H1 (cell line): ENCODE measurements around the gene GSG1L. TPM values are rescaled to one million over a fixed set of nuclear protein-coding genes. Genes with fewer than 3 reads are reported as not detected.

Source experiments
- BCL11A ChIP-seq, 2 experiments: IDR thresholded peaks; one replicate each; pipeline ENCODE4 v1.6.1; 2011; ENCODE audit warnings: low read depth in 2 of 2, low read length in 2 of 2, mild to moderate bottlenecking in 2 of 2
- CHD2 ChIP-seq: IDR thresholded peaks from 2 replicates; pipeline ENCODE4 v1.6.1; 2012; ENCODE audit warnings: low read length, improper control_type of control experiment
- EGR1 ChIP-seq: IDR thresholded peaks from 2 replicates; pipeline ENCODE4 v1.6.1; 2011; ENCODE audit warnings: low read depth, low read length, borderline replicate concordance
- EZH2 ChIP-seq: fragments of 200-600 bp; sonication (generic); IDR thresholded peaks from 2 replicates; pipeline ENCODE4 v1.7.1; 2012; ENCODE audit warnings: low read depth, mild to moderate bottlenecking, moderate library complexity, low read length, inconsistent platforms; ENCODE audit not compliant: severe bottlenecking
- FOSL1 ChIP-seq: IDR thresholded peaks from 2 replicates; pipeline ENCODE4 v1.6.1; 2011; ENCODE audit warnings: mild to moderate bottlenecking, low read depth, low read length, moderate library complexity; ENCODE audit not compliant: insufficient read depth
- GABPA ChIP-seq: IDR thresholded peaks from 2 replicates; pipeline ENCODE4 v1.6.1; 2011; ENCODE audit warnings: mild to moderate bottlenecking, low read length, moderate library complexity, borderline replicate concordance; ENCODE audit not compliant: insufficient read depth
- JUND ChIP-seq: IDR thresholded peaks from 2 replicates; pipeline ENCODE4 v1.6.1; 2011; ENCODE audit warnings: mild to moderate bottlenecking, improper control_type of control experiment, low read length
- RBBP5 ChIP-seq: IDR thresholded peaks from 2 replicates; pipeline ENCODE4 v1.7.1; 2012; ENCODE audit warnings: low read depth, mild to moderate bottlenecking, inconsistent platforms, low read length, moderate library complexity, borderline replicate concordance
- SRF ChIP-seq: IDR thresholded peaks from 2 replicates; pipeline ENCODE4 v1.6.1; 2011; ENCODE audit warnings: mild to moderate bottlenecking, low read depth, low read length, moderate library complexity
- TAF1 ChIP-seq: IDR thresholded peaks from 2 replicates; pipeline ENCODE4 v1.6.1; 2011; ENCODE audit warnings: mild to moderate bottlenecking, low read depth, low read length
- TEAD4 ChIP-seq: IDR thresholded peaks from 2 replicates; pipeline ENCODE4 v1.6.1; 2012; ENCODE audit warnings: low read depth, low read length, inconsistent platforms, mixed read lengths
- polyA plus RNA-seq, 7 experiments: library from polyadenylated mRNA; depleted of rRNA in 3 of 7; stranded (reverse) in 5 of 7; unstranded in 2 of 7; fragments of >200 nt in 5 of 7; fragments of 200-250 nt in 2 of 7; gene quantifications; 1 replicate in 5 of 7; 2 replicates in 1 of 7; 4 replicates in 1 of 7; pipeline versions ENCODE4 v1.2.1 to v1.2.3, GENCODE V29; 2011 to 2013; ENCODE audit warnings: missing spikeins in 2 of 7, mixed read lengths in 2 of 7
- total RNA-seq: library from RNA; stranded (reverse); fragmentation: NEBNext Ultra II Directional; extraction: Animal tissue kit (Norgen Biotek cat#: 25700); gene quantifications from 2 replicates; pipeline ENCODE4 v1.2.1, GENCODE V29; 2021
- TF ChIP-seq, protein P1 (sequence below): fragments of 300-600 bp; sonication (generic); IDR thresholded peaks from 2 replicates; pipeline ENCODE4 v1.7.1; 2012; ENCODE audit warnings: low read length, moderate library complexity, mild to moderate bottlenecking, inconsistent platforms; ENCODE audit not compliant: insufficient replicate concordance

GSG1L gene
- total and polyA plus RNA-seq, 2 of the 8 experiments (the other 6 are each of a cell fraction or from before 2014, with no cell fraction given): 0.71 to 1.1 TPM

DNA sequence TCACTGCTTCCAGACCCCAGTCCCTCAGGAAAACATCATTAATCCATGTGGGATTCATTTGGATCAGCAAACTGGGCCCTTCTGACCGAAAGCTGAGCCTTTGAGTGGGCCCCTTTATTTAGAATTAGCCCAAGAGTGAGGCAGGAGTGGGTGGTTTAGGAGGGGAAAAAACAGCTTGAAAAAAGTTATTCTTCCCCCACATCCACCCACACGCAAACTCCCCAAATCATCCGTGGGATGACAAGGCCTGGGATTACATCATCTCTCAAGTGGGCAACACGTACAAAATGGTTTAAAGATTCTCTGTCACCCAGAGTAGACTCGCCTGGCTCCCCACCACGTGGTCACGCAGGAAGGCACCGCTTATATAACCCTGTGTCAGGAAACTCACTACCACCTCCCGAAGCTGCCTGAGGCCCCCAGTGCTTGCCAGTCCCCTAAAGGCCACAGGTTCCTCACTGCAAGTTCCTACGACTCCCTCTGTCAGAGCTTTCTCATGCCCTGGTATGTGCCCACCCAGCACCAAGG is 27.6 kb downstream of the GSG1L start (continued):
- TF ChIP-seq, protein P1, sequence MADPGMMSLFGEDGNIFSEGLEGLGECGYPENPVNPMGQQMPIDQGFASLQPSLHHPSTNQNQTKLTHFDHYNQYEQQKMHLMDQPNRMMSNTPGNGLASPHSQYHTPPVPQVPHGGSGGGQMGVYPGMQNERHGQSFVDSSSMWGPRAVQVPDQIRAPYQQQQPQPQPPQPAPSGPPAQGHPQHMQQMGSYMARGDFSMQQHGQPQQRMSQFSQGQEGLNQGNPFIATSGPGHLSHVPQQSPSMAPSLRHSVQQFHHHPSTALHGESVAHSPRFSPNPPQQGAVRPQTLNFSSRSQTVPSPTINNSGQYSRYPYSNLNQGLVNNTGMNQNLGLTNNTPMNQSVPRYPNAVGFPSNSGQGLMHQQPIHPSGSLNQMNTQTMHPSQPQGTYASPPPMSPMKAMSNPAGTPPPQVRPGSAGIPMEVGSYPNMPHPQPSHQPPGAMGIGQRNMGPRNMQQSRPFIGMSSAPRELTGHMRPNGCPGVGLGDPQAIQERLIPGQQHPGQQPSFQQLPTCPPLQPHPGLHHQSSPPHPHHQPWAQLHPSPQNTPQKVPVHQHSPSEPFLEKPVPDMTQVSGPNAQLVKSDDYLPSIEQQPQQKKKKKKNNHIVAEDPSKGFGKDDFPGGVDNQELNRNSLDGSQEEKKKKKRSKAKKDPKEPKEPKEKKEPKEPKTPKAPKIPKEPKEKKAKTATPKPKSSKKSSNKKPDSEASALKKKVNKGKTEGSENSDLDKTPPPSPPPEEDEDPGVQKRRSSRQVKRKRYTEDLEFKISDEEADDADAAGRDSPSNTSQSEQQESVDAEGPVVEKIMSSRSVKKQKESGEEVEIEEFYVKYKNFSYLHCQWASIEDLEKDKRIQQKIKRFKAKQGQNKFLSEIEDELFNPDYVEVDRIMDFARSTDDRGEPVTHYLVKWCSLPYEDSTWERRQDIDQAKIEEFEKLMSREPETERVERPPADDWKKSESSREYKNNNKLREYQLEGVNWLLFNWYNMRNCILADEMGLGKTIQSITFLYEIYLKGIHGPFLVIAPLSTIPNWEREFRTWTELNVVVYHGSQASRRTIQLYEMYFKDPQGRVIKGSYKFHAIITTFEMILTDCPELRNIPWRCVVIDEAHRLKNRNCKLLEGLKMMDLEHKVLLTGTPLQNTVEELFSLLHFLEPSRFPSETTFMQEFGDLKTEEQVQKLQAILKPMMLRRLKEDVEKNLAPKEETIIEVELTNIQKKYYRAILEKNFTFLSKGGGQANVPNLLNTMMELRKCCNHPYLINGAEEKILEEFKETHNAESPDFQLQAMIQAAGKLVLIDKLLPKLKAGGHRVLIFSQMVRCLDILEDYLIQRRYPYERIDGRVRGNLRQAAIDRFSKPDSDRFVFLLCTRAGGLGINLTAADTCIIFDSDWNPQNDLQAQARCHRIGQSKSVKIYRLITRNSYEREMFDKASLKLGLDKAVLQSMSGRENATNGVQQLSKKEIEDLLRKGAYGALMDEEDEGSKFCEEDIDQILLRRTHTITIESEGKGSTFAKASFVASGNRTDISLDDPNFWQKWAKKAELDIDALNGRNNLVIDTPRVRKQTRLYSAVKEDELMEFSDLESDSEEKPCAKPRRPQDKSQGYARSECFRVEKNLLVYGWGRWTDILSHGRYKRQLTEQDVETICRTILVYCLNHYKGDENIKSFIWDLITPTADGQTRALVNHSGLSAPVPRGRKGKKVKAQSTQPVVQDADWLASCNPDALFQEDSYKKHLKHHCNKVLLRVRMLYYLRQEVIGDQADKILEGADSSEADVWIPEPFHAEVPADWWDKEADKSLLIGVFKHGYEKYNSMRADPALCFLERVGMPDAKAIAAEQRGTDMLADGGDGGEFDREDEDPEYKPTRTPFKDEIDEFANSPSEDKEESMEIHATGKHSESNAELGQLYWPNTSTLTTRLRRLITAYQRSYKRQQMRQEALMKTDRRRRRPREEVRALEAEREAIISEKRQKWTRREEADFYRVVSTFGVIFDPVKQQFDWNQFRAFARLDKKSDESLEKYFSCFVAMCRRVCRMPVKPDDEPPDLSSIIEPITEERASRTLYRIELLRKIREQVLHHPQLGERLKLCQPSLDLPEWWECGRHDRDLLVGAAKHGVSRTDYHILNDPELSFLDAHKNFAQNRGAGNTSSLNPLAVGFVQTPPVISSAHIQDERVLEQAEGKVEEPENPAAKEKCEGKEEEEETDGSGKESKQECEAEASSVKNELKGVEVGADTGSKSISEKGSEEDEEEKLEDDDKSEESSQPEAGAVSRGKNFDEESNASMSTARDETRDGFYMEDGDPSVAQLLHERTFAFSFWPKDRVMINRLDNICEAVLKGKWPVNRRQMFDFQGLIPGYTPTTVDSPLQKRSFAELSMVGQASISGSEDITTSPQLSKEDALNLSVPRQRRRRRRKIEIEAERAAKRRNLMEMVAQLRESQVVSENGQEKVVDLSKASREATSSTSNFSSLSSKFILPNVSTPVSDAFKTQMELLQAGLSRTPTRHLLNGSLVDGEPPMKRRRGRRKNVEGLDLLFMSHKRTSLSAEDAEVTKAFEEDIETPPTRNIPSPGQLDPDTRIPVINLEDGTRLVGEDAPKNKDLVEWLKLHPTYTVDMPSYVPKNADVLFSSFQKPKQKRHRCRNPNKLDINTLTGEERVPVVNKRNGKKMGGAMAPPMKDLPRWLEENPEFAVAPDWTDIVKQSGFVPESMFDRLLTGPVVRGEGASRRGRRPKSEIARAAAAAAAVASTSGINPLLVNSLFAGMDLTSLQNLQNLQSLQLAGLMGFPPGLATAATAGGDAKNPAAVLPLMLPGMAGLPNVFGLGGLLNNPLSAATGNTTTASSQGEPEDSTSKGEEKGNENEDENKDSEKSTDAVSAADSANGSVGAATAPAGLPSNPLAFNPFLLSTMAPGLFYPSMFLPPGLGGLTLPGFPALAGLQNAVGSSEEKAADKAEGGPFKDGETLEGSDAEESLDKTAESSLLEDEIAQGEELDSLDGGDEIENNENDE: no peak
- no peak for TF ChIP-seq GABPA
- no peak for TF ChIP-seq FOSL1
- no peak for TF ChIP-seq SRF
- TF ChIP-seq CHD2: no peak
- no peak for TF ChIP-seq RBBP5
- no peak for TF ChIP-seq TEAD4
- TF ChIP-seq TAF1: no peak
- TF ChIP-seq EGR1: no peak
- TF ChIP-seq JUND: no peak
- no peak for TF ChIP-seq BCL11A (IDR thresholded peaks at IDR 0.05; ENCODE audit: low read depth in 2 of 2, low read length in 2 of 2)
- TF ChIP-seq EZH2: no peak
